Measurements from ENCODE around the gene LRTM2. TPM values are rescaled to one million over a fixed set of nuclear protein-coding genes. Genes with fewer than 3 reads are reported as not detected.

LRTM2 gene
- total RNA-seq, 4 donors from 2014 or later, result not detected

DNA sequence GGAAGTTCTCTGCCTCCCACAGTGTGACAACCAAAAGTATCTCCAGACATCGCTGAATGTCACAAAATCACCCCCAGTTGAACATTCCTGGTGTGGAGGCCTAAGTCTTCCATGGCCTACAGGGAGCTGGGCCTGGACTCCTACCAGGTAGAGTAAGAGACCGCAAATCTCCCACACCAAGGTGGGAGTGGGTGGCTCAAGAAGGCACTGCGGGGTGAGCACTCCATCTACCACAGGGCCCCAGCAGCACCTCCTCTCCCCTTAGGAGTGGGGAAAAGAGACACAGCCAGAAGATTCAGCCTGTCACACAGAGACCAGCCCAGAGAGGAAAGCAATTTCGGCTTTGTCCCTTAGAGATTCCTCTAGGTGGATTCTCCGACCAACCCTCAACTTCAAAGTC is 25.5 kb downstream of the LRTM2 start:
- H3K27ac ChIP-seq, result no peak overlapping the region
- no peak for DNase-seq
- no peak overlapping the region for H3K4me3 ChIP-seq (replicated peaks in 1 of 3)
- intact Hi-C loops (cut with DNase I), result no loop called here
- no peaks in the 10 kb centered on the region for H3K9me3 ChIP-seq
- H3K27me3 ChIP-seq, result no peaks in the 10 kb centered on the region
- no peaks in the 10 kb centered on the region for H3K36me3 ChIP-seq
- 85 to 87% methylated on average over 5 of the region's 5 CpGs for WGBS, 2 donors
- H3K4me1 ChIP-seq, result no peaks in the 10 kb centered on the region
- TF ChIP-seq, protein P1, sequence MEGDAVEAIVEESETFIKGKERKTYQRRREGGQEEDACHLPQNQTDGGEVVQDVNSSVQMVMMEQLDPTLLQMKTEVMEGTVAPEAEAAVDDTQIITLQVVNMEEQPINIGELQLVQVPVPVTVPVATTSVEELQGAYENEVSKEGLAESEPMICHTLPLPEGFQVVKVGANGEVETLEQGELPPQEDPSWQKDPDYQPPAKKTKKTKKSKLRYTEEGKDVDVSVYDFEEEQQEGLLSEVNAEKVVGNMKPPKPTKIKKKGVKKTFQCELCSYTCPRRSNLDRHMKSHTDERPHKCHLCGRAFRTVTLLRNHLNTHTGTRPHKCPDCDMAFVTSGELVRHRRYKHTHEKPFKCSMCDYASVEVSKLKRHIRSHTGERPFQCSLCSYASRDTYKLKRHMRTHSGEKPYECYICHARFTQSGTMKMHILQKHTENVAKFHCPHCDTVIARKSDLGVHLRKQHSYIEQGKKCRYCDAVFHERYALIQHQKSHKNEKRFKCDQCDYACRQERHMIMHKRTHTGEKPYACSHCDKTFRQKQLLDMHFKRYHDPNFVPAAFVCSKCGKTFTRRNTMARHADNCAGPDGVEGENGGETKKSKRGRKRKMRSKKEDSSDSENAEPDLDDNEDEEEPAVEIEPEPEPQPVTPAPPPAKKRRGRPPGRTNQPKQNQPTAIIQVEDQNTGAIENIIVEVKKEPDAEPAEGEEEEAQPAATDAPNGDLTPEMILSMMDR (IDR thresholded peaks at IDR 0.05), result no peak
- TF ChIP-seq POLR2A (IDR thresholded peaks at IDR 0.05), result no peak

DNA sequence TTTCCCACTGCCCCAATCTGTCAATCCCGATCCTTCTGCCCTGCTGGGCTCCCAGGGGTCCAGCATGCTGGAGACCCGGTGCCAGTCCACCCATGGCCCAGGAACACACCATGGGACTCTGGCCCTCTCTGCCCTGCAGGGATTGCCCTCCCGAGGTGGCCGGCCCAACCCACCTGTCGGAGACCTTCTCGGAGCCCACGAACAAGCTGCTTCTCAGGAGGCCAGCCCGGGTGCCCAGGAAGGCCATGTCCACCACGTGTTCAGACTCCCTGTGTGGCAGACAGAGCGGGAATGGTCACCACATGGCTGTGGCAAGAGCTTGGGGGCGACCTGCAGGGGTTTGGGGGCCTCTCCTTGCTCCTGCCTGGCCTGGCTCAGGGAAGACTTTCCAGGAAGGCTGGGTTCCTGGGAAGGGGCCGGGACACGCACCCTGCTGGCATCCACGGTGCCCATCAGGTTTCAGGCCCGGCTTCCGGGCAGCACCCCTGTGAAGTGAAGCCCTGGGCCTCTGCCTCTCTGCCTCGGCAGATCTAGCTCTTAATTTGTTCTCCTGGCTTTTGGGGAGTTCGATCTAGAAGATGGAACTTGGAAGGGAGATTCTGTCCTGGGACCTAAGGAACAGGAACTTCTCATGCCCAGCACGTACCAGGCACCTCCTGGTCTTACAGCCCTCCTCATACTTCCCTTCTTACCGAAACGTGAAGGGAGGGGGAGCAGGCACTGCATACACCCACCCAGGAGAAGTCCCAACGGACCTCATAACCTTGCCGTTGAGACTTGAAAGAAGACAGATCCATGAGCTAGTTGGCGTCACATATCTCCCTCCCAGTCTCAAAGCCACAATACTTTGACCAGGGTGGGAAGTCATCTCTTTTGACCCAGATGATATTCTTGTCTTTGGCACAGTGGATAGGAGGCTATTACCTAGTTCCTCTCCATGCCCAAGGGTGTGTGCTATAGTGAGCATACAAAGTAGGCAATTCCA is 26.3 kb downstream of the LRTM2 start:
- WGBS, 2 donors, result 92 to 97% methylated on average over 10 to 18 of the region's 24 CpGs
- DNase-seq, result no peak
- no peak overlapping the region for H3K27ac ChIP-seq
- no peak overlapping the region for H3K4me3 ChIP-seq (replicated peaks in 1 of 3)
- no peaks in the 10 kb centered on the region for H3K4me1 ChIP-seq
- intact Hi-C loops (cut with DNase I), result no loop called here
- H3K9me3 ChIP-seq, result no peaks in the 10 kb centered on the region
- no peak for TF ChIP-seq POLR2A (IDR thresholded peaks at IDR 0.05)
- TF ChIP-seq, protein P1 (IDR thresholded peaks at IDR 0.05), result no peak
- no peaks in the 10 kb centered on the region for H3K27me3 ChIP-seq
- H3K36me3 ChIP-seq, result no peaks in the 10 kb centered on the region

DNA sequence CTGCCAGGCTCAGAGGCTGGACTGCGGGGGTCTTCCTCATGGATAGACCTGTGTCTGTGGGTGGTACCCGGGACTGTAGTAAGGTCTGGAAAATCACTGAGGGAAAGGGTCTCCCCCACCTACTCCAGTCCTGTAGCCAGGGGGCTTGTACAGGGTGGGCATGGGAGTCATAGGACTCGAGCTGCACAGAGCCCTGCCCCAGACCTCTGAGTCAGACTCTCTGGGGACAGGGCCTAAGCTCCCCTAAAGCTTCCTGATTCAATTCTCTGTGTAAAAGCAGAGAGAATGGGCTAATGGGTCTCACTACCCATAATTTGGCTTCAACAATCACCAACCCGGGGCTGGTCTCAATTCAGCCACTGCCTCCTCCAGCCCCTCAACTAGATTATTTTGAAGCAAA is 27.0 kb downstream of the LRTM2 start:
- H3K36me3 ChIP-seq, result no peaks in the 10 kb centered on the region

DNA sequence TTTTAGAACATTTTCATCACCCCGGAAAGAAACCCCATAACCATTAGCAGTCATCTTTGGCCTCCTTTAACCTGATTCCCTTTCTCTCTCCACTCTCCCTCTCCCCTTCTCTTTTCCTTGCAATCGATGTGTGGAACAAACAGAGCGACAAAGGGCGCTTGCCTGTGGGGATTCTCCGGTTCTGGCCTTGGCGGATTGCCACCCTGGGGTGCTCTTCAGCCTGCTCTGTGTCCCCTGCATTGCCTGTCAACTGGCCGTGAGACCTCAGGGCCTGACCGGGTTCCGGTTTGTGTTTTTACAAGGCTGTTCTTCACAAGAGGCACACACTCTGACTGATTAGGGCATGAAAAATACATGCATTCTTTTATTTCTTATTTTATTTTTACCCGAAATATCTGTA is 27.8 kb downstream of the LRTM2 start:
- no peak for TF ChIP-seq POLR2A (IDR thresholded peaks at IDR 0.05)
- TF ChIP-seq, protein P1 (IDR thresholded peaks at IDR 0.05), result no peak
- Histone ChIP-seq H3K4me1 (no peaks in the 10 kb centered on the region), H3K27me3 (no peaks in the 10 kb centered on the region), H3K36me3 (no peaks in the 10 kb centered on the region), H3K9me3 (no peaks in the 10 kb centered on the region), H3K4me3 (replicated peaks in 1 of 3) (no peak overlapping the region), H3K27ac (no peak overlapping the region)
- 15 to 30% methylated on average over 10 of the region's 10 CpGs for WGBS, 2 donors
- intact Hi-C loops (cut with DNase I), result no loop called here
- peak; percentile 72 to 73 for DNase-seq

More for the DNA sequence above, 27.0 kb downstream of the LRTM2 start:
- no peaks in the 10 kb centered on the region for H3K4me1 ChIP-seq
- no peaks in the 10 kb centered on the region for H3K9me3 ChIP-seq
- TF ChIP-seq POLR2A (IDR thresholded peaks at IDR 0.05), result no peak
- TF ChIP-seq, protein P1 (IDR thresholded peaks at IDR 0.05), result no peak
- no peak for DNase-seq
- no peak overlapping the region for H3K27ac ChIP-seq
- H3K27me3 ChIP-seq, result no peaks in the 10 kb centered on the region
- H3K4me3 ChIP-seq (replicated peaks in 1 of 3), result no peak overlapping the region
- intact Hi-C loops (cut with DNase I), result no loop called here
- WGBS, 2 donors, result 79 to 82% methylated on average over 4 of the region's 4 CpGs

DNA sequence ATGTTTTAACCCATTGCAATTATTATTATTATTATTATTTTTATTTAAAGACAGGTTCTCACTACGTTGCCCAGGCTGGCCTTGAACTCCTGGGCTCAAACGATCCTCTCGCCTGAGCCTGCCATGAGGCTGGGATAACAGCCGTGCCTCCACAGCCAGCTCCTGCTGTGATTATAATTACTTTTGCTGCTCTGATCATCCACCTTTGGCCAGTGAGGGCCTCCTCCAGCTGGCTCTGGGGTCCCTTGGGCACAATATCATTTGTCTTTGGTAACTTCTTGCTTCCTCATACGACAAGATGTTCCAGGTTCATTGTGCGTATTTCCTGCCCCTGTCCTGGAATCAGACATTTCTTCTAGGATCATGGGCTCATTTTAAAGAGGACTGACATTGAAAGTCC is 28.4 kb downstream of the LRTM2 start:
- DNase-seq, result no peak
- Histone ChIP-seq H3K27ac (no peak overlapping the region), H3K36me3 (no peaks in the 10 kb centered on the region), H3K4me1 (no peaks in the 10 kb centered on the region), H3K4me3 (replicated peaks in 1 of 3) (no peak overlapping the region), H3K27me3 (no peaks in the 10 kb centered on the region), H3K9me3 (no peaks in the 10 kb centered on the region)
- whole genome bisulfite sequencing, 2 donors, result 79 to 82% methylated on average over 6 of the region's 6 CpGs
- intact Hi-C loops (cut with DNase I), result no loop called here
- TF ChIP-seq, protein P1 (IDR thresholded peaks at IDR 0.05), result no peak
- no peak for TF ChIP-seq POLR2A (IDR thresholded peaks at IDR 0.05)
